Lower leg skin (tissue), 4 donors: ENCODE results near the gene OTUD6A. TPM values are rescaled to one million over a fixed set of nuclear protein-coding genes. Genes with fewer than 3 reads are reported as not detected.

ENCODE experiments used
- DNase-seq, 2 donors: peaks; one replicate each; pipeline ENCODE4 v3.0.0-alpha.2; 2019; ENCODE audit warnings: low spot score in 2 of 2
- H3K4me3 ChIP-seq: fragments of 200-600 bp; sonication (generic); 2 replicates; pipeline ENCODE4 v1.5.1; 2017; ENCODE audit warnings: mild to moderate bottlenecking, low read depth; ENCODE audit not compliant: poor library complexity, severe bottlenecking
- POLR2A ChIP-seq, 2 donors: fragments of 450-650 bp; IDR thresholded peaks; one replicate each; pipeline ENCODE4 v1.6.1; 2016 to 2017; ENCODE audit warnings: antibody characterized with exemption in 2 of 2, mild to moderate bottlenecking in 1 of 2, moderate library complexity in 1 of 2
- WGBS, 2 donors: methylation state at CpG; one replicate each; pipeline ENCODE4 v1.1.5; 2018; 5-methylcytosine and 5-hydroxymethylcytosine counted together
- intact Hi-C: fragments of 100-400 bp; cut with DNase I; formaldehyde crosslinking; loops from one replicate; pipeline ENCODE4 v1.15.0; 2023; ENCODE audit warnings: low total_unique reads
- total RNA-seq, 4 donors: library from RNA; depleted of rRNA; stranded (reverse); fragments of >200 nt; gene quantifications; one replicate each; pipeline ENCODE4 v1.1.0, GENCODE V29; 2016
- TF ChIP-seq, protein P1 (sequence below), 3 donors: fragments of 450-650 bp; IDR thresholded peaks; one replicate each; pipeline ENCODE4 v1.5.1; 2016; ENCODE audit warnings: antibody characterized with exemption in 3 of 3, mild to moderate bottlenecking in 3 of 3, moderate library complexity in 2 of 3

Gene OTUD6A
- total RNA-seq: not detected

DNA sequence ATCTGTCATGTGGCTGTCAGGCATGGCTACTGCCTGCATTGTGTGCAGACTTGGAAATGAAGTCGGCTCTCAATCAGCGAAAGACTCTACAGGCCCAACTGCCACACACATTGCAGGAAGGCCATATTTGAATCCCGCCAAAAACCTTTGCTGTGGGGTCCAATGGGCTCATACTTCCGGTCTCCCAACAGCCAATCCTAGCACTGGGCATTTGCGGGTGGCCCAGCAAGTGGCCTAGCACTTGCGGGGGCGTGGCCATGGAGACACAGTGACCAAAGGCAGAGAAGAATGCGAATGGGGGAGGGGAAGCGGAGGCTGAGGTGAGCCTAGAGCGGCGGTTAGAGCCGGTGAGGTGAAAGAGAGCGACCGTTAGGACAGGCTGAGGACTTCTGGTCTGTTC is at the start of gene OTUD6A:
Gene OTUD6A (plus strand): TSS at position 382 of the 400 bp plus-strand sequence. CDS start 68 bp downstream, outside the sequence.
- no peak for TF ChIP-seq POLR2A (IDR thresholded peaks at IDR 0.05)
- TF ChIP-seq, protein P1, sequence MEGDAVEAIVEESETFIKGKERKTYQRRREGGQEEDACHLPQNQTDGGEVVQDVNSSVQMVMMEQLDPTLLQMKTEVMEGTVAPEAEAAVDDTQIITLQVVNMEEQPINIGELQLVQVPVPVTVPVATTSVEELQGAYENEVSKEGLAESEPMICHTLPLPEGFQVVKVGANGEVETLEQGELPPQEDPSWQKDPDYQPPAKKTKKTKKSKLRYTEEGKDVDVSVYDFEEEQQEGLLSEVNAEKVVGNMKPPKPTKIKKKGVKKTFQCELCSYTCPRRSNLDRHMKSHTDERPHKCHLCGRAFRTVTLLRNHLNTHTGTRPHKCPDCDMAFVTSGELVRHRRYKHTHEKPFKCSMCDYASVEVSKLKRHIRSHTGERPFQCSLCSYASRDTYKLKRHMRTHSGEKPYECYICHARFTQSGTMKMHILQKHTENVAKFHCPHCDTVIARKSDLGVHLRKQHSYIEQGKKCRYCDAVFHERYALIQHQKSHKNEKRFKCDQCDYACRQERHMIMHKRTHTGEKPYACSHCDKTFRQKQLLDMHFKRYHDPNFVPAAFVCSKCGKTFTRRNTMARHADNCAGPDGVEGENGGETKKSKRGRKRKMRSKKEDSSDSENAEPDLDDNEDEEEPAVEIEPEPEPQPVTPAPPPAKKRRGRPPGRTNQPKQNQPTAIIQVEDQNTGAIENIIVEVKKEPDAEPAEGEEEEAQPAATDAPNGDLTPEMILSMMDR (IDR thresholded peaks at IDR 0.05): no peak
- no peak for DNase-seq
- WGBS, 2 donors: 90 to 96% methylated on average over 13 to 14 of the region's 14 CpGs
- H3K4me3 ChIP-seq: no peak within 1 kb of the TSS
- intact Hi-C loops: no loop called here

DNA sequence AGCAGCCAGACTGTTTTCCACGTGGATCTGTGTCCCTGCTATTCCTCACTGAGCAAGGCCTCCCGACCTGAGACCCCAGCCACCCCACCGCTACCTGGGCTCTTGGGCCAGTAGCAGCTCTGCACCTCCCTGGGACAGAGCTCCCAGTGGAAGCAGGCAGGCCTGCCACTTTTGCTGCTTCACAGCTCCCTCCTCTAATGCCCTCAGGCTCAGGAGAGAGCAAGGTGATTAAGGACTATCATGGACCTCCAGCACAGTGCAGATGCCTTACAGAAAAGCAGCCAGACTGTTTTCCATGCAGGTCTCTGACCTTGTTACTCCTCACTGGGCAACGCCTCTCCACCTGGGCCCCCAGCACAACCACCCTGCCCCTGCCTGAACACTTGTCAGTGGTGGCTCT is 49.5 kb upstream of the OTUD6A start:
- WGBS, 2 donors: 58 to 80% methylated on average over 1 to 4 of the region's 4 CpGs
- intact Hi-C loops: loop anchor here (5.0 kb wide), 1 partner anchor 1300 kb away; no protein-coding TSS in a partner anchor
- no peak for DNase-seq
- TF ChIP-seq, protein P1 (IDR thresholded peaks at IDR 0.05): no peak
- TF ChIP-seq POLR2A (IDR thresholded peaks at IDR 0.05): no peak
- H3K4me3 ChIP-seq: no peak overlapping the region

DNA sequence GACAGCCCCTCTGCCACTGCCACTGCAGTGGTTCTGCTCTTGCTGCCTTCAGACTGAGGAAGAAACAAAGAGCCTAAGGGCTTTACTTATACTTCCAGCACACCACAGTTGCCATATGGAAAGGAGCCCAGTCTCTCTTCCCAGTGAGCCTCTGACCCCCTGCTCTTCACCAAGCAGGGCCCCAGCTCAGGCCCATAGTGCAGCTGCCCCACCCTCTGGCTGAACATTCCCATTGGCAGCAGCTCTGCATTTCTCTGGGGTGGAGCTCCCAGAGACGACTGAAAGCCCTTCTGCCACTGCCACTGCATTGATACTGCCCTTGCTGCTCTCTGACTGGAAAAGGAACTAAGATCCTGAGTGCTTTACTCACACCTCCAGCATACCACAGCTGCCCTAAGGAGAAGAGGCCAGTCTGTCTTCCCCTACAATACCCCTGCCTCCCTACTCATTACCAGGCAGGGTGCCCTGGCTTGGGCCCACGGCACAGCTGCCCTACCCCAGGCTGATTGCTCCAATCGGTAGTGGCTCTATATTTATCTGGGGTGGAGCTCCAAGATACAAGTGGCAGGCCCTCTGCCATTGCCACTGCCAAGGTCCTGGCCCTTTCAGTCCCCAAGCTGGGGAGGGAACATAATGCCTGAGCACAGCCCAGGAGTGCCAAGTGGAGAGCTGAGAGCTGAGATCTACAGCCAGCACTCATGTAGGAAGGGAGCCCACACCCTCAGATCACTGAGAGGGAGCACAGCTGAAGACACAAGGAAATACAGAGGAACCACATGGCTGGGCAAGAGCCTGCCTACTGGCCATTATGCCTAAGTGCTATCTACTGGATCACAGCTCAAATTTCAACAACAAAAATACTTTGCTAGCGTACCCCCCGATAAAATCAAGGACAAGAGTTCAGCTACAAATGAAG is 48.5 kb upstream of the OTUD6A start:
- intact Hi-C loops: loop anchor here (5.0 kb wide), 1 partner anchor 1301 kb away; no protein-coding TSS in a partner anchor
- TF ChIP-seq POLR2A (IDR thresholded peaks at IDR 0.05): no peak
- TF ChIP-seq, protein P1 (IDR thresholded peaks at IDR 0.05): no peak
- WGBS, 2 donors: 32 to 37% methylated on average over 4 to 5 of the region's 5 CpGs
- no peak overlapping the region for H3K4me3 ChIP-seq
- DNase-seq: no peak

DNA sequence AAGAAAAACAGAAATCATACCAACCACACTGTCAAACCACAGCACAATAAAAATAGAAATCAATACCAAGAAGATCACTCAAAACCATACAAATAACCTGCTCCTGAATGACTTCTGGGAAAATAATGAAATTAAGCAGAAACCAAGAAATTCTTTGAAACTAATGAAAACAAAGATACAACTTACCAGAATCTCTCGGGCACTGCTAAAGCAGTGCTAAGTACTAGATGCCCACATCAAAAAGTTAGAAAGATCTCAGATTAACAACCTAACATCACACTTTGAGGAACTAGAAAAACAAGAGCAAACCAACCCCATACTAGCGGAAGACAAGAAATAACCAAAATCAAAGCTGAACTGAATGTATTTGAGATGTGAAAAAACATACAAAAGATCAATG is 45.7 kb upstream of the OTUD6A start:
- no peak for DNase-seq
- TF ChIP-seq, protein P1 (IDR thresholded peaks at IDR 0.05): no peak
- TF ChIP-seq POLR2A (IDR thresholded peaks at IDR 0.05): no peak
- no peak overlapping the region for H3K4me3 ChIP-seq
- intact Hi-C loops: no loop called here
- 95 to 97% methylated on average over 2 of the region's 2 CpGs for WGBS, 2 donors

- H3K4me3 ChIP-seq: no peak overlapping the region
- intact Hi-C loops: no loop called here
- no peak for TF ChIP-seq POLR2A (IDR thresholded peaks at IDR 0.05)
- TF ChIP-seq, protein P1 (IDR thresholded peaks at IDR 0.05): no peak
- 87 to 96% methylated on average over 4 of the region's 4 CpGs for WGBS, 2 donors
- no peak for DNase-seq
These were observed 39.6 kb upstream of the OTUD6A start for GRCh38 chrX:70022616-70023015.
